Amniotic stem cell (primary cell): ENCODE data around the gene SOX15.
"Not testable (repeated sequence)": the region's sequence is repeated elsewhere in the genome, so short reads cannot be mapped to it uniquely, and the experiment has no call there.

ENCODE experiments used
- DNase-seq: peaks from one replicate; lab custom pipeline; 2025; lab: John Stamatoyannopoulos, UW

The SOX15 gene

GRCh38 chr17:7610641-7611040 is 20.7 kb upstream of the SOX15 start:
- no peak for DNase-seq

GRCh38 chr17:7606280-7606679 is 16.4 kb upstream of the SOX15 start:
- DNase-seq: no peak

GRCh38 chr17:7597561-7597960 is 7.7 kb upstream of the SOX15 start:
- DNase-seq: not testable (repeated sequence)

GRCh38 chr17:7593296-7593695 is 3.4 kb upstream of the SOX15 start:
- DNase-seq: no peak

- no peak for DNase-seq
Measured at GRCh38 chr17:7592422-7593021, 2.6 kb upstream of the SOX15 start.

- DNase-seq: no peak
Measured at GRCh38 chr17:7591596-7591995, 1.7 kb upstream of the SOX15 start.

- peak; percentile 45 for DNase-seq
Measured at GRCh38 chr17:7590743-7591142, 849 bp upstream of the SOX15 start.

GRCh38 chr17:7589204-7589868 is 558 bp downstream of the SOX15 start:
- DNase-seq: peak; percentile 61

- no peak for DNase-seq
Measured at GRCh38 chr17:7588553-7589203, 1.2 kb downstream of the SOX15 start.

- peak; percentile 92 for DNase-seq
Measured at GRCh38 chr17:7587420-7588151, 2.3 kb downstream of the SOX15 start.

- DNase-seq: no peak
Measured at GRCh38 chr17:7586673-7587419, 3.0 kb downstream of the SOX15 start.

- peak; percentile 93 for DNase-seq
Measured at GRCh38 chr17:7583253-7584109, 6.4 kb downstream of the SOX15 start, which contains the start of gene MPDU1. Gene MPDU1, plus strand, starts transcription at chr17:7583852. Its CDS starts 11 bp downstream, at chr17:7583863.

- no peak for DNase-seq
Measured at GRCh38 chr17:7582396-7583252, 7.3 kb downstream of the SOX15 start.

GRCh38 chr17:7580604-7581575 is 9.0 kb downstream of the SOX15 start:
- no peak for DNase-seq

- no peak for DNase-seq
Measured at GRCh38 chr17:7579834-7580603, 9.9 kb downstream of the SOX15 start.

GRCh38 chr17:7579001-7579833 is 10.7 kb downstream of the SOX15 start, which contains the start of gene CD68:
Gene CD68, plus strand, starts transcription at chr17:7579638. Its CDS starts 40 bp downstream, at chr17:7579678.
- peak; percentile 80 for DNase-seq
